Measurements from ENCODE around the gene ZNF358.

DNA sequence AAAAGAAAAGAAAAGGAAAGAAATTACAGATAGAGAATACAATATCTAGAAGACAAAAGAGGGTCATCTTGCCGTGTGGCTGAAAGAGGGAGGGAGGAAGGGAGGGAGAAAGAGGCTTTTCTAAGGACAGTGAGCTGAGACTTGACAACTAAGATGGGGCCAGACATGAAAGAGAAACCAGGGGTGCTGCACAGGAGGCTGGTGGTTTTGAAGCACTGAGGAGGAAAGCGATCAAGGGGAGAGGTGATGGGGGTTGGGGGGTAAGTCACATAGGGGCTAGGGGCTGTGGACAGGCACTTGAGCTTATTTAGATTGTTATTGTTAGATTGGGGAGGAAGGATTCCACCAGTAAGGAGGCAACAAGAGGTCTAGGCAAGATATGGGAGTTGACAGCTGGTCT is 36.9 kb downstream of the ZNF358 start:
- TF ChIP-seq, protein P1, sequence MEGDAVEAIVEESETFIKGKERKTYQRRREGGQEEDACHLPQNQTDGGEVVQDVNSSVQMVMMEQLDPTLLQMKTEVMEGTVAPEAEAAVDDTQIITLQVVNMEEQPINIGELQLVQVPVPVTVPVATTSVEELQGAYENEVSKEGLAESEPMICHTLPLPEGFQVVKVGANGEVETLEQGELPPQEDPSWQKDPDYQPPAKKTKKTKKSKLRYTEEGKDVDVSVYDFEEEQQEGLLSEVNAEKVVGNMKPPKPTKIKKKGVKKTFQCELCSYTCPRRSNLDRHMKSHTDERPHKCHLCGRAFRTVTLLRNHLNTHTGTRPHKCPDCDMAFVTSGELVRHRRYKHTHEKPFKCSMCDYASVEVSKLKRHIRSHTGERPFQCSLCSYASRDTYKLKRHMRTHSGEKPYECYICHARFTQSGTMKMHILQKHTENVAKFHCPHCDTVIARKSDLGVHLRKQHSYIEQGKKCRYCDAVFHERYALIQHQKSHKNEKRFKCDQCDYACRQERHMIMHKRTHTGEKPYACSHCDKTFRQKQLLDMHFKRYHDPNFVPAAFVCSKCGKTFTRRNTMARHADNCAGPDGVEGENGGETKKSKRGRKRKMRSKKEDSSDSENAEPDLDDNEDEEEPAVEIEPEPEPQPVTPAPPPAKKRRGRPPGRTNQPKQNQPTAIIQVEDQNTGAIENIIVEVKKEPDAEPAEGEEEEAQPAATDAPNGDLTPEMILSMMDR (IDR thresholded peaks at IDR 0.05; ENCODE audit: extremely low read depth in 1 of 2, insufficient read depth in 1 of 2, low read depth in 1 of 2, low read length in 2 of 2): no peak
- TF ChIP-seq JUN (IDR thresholded peaks at IDR 0.05; ENCODE audit: borderline replicate concordance, insufficient read depth, insufficient read length, low read depth) (no peak), POLR2A (IDR thresholded peaks at IDR 0.05; ENCODE audit: low read depth, low read length) (no peak), POLR2AphosphoS5 (IDR thresholded peaks at IDR 0.05; ENCODE audit: insufficient read depth, low read depth, low read length) (no peak), EZH2 (IDR thresholded peaks at IDR 0.05; ENCODE audit: borderline replicate concordance, low read depth, low read length, severe bottlenecking) (no peak), MYC (IDR thresholded peaks at IDR 0.05; ENCODE audit: low read depth, low read length) (no peak)
- TF ChIP-seq, protein P2, sequence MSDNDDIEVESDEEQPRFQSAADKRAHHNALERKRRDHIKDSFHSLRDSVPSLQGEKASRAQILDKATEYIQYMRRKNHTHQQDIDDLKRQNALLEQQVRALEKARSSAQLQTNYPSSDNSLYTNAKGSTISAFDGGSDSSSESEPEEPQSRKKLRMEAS (IDR thresholded peaks at IDR 0.05; ENCODE audit: insufficient read depth, insufficient read length): no peak
